ENCODE measurements around the gene NUDCD3. TPM values are rescaled to one million over a fixed set of nuclear protein-coding genes. Genes with fewer than 3 reads are reported as not detected.

NUDCD3 gene
- total RNA-seq, 1 donor from 2014 or later, result 86.8 TPM

DNA sequence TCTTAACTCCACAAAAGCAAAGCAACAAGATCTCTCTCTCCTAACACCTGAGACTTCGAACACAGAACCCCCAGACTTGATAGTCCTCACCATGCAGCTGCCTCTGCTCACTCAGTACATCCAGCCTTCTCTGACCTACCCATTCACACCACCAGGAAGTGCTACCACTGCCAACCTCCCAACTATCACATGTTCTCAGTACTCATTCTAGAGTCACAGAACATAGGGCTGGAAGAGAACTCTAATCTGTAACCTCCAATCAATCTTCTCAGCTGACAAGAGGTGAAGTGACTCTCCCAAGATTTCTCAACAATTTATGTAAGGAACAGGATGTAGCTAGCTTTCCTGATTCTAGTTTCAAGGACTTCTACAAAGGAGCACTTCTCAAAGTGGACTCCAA, 3.8 kb downstream of the NUDCD3 start:
- H4K20me1 ChIP-seq (ENCODE audit: insufficient read depth, low read length), result peaks cover 58% of the 10 kb centered on the region
- H3K27me3 Mint-ChIP-seq (ENCODE audit: low read depth, unreplicated experiment), result no peaks in the 10 kb centered on the region
- H3K27ac ChIP-seq (ENCODE audit: low read depth, low read length), result no peak overlapping the region
- peaks cover 31% of the 10 kb centered on the region for H3K36me3 ChIP-seq (ENCODE audit: insufficient read depth, low read length)
- peaks cover 1% of the 10 kb centered on the region for H3K9me3 Mint-ChIP-seq (ENCODE audit: unreplicated experiment)
- TF ChIP-seq, protein P1, sequence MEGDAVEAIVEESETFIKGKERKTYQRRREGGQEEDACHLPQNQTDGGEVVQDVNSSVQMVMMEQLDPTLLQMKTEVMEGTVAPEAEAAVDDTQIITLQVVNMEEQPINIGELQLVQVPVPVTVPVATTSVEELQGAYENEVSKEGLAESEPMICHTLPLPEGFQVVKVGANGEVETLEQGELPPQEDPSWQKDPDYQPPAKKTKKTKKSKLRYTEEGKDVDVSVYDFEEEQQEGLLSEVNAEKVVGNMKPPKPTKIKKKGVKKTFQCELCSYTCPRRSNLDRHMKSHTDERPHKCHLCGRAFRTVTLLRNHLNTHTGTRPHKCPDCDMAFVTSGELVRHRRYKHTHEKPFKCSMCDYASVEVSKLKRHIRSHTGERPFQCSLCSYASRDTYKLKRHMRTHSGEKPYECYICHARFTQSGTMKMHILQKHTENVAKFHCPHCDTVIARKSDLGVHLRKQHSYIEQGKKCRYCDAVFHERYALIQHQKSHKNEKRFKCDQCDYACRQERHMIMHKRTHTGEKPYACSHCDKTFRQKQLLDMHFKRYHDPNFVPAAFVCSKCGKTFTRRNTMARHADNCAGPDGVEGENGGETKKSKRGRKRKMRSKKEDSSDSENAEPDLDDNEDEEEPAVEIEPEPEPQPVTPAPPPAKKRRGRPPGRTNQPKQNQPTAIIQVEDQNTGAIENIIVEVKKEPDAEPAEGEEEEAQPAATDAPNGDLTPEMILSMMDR (IDR thresholded peaks at IDR 0.05; ENCODE audit: insufficient read depth, low read depth, low read length), result no peak
- no peak for TF ChIP-seq EZH2 (IDR thresholded peaks at IDR 0.05; ENCODE audit: insufficient read depth, low read length)
- FAIRE-seq (no peak), DNase-seq (ENCODE audit: low read depth) (peak; percentile 28)
- no peak overlapping the region for H3K4me3 Mint-ChIP-seq (ENCODE audit: unreplicated experiment)
- no peak overlapping the region for H3K9ac ChIP-seq (ENCODE audit: low read length)
- H2AFZ ChIP-seq (ENCODE audit: low read depth, low read length), result no peak overlapping the region
- peaks cover 10% of the 10 kb centered on the region for H3K4me1 ChIP-seq (ENCODE audit: insufficient read depth, low read length)
- H3K36me3 Mint-ChIP-seq (ENCODE audit: low read depth, unreplicated experiment), result peaks cover 32% of the 10 kb centered on the region
- H3K79me2 ChIP-seq (ENCODE audit: insufficient read depth, low read length), result peaks cover 83% of the 10 kb centered on the region
- no peak overlapping the region for H3K4me2 ChIP-seq (ENCODE audit: low read length)
- H3K4me1 Mint-ChIP-seq (ENCODE audit: low read depth, unreplicated experiment), result peaks cover 17% of the 10 kb centered on the region
- H3K27ac Mint-ChIP-seq (ENCODE audit: unreplicated experiment), result peak overlapping the region; percentile 38
- no peaks in the 10 kb centered on the region for H3K27me3 ChIP-seq (ENCODE audit: insufficient read depth, low read length)
- H3K9me3 ChIP-seq (ENCODE audit: insufficient read depth, low read depth, low read length), result peaks cover 2% of the 10 kb centered on the region
- H3K4me3 ChIP-seq (ENCODE audit: insufficient read depth, low read depth, low read length), result no peak overlapping the region

GRCh38 chr7:44486001-44486400, 4.5 kb downstream of the NUDCD3 start:
- peaks cover 17% of the 10 kb centered on the region for H3K4me1 Mint-ChIP-seq (ENCODE audit: low read depth, unreplicated experiment)
- peaks cover 1% of the 10 kb centered on the region for H3K9me3 Mint-ChIP-seq (ENCODE audit: unreplicated experiment)
- TF ChIP-seq EZH2 (IDR thresholded peaks at IDR 0.05; ENCODE audit: insufficient read depth, low read length), result no peak
- TF ChIP-seq, protein P1 (IDR thresholded peaks at IDR 0.05; ENCODE audit: insufficient read depth, low read depth, low read length), result no peak
- Histone ChIP-seq H3K79me2 (ENCODE audit: insufficient read depth, low read length) (peaks cover 83% of the 10 kb centered on the region), H2AFZ (ENCODE audit: low read depth, low read length) (no peak overlapping the region), H3K4me3 (ENCODE audit: insufficient read depth, low read depth, low read length) (no peak overlapping the region), H3K27ac (ENCODE audit: low read depth, low read length) (no peak overlapping the region), H4K20me1 (ENCODE audit: insufficient read depth, low read length) (peaks cover 58% of the 10 kb centered on the region), H3K9ac (ENCODE audit: low read length) (no peak overlapping the region), H3K4me1 (ENCODE audit: insufficient read depth, low read length) (peaks cover 10% of the 10 kb centered on the region), H3K4me2 (ENCODE audit: low read length) (no peak overlapping the region), H3K27me3 (ENCODE audit: insufficient read depth, low read length) (no peaks in the 10 kb centered on the region), H3K9me3 (ENCODE audit: insufficient read depth, low read depth, low read length) (peaks cover 2% of the 10 kb centered on the region), H3K36me3 (ENCODE audit: insufficient read depth, low read length) (peaks cover 36% of the 10 kb centered on the region)
- no peaks in the 10 kb centered on the region for H3K27me3 Mint-ChIP-seq (ENCODE audit: low read depth, unreplicated experiment)
- peaks cover 35% of the 10 kb centered on the region for H3K36me3 Mint-ChIP-seq (ENCODE audit: low read depth, unreplicated experiment)
- DNase-seq (ENCODE audit: low read depth), result no peak
- no peak overlapping the region for H3K27ac Mint-ChIP-seq (ENCODE audit: unreplicated experiment)
- no peak for FAIRE-seq
- H3K4me3 Mint-ChIP-seq (ENCODE audit: unreplicated experiment), result no peak overlapping the region

GRCh38 chr7:44484482-44485313, 5.8 kb downstream of the NUDCD3 start:
- Mint-ChIP-seq H3K9me3 (ENCODE audit: unreplicated experiment) (peaks cover 1% of the 10 kb centered on the region), H3K36me3 (ENCODE audit: low read depth, unreplicated experiment) (peaks cover 35% of the 10 kb centered on the region), H3K27me3 (ENCODE audit: low read depth, unreplicated experiment) (no peaks in the 10 kb centered on the region), H3K4me1 (ENCODE audit: low read depth, unreplicated experiment) (peaks cover 17% of the 10 kb centered on the region), H3K4me3 (ENCODE audit: unreplicated experiment) (no peak overlapping the region), H3K27ac (ENCODE audit: unreplicated experiment) (no peak overlapping the region)
- peaks cover 75% of the 10 kb centered on the region for H3K79me2 ChIP-seq (ENCODE audit: insufficient read depth, low read length)
- no peak overlapping the region for H3K9ac ChIP-seq (ENCODE audit: low read length)
- peaks cover 61% of the 10 kb centered on the region for H4K20me1 ChIP-seq (ENCODE audit: insufficient read depth, low read length)
- no peak overlapping the region for H3K4me3 ChIP-seq (ENCODE audit: insufficient read depth, low read depth, low read length)
- FAIRE-seq (no peak), DNase-seq (ENCODE audit: low read depth) (no peak)
- no peak for TF ChIP-seq EZH2 (IDR thresholded peaks at IDR 0.05; ENCODE audit: insufficient read depth, low read length)
- TF ChIP-seq, protein P1 (IDR thresholded peaks at IDR 0.05; ENCODE audit: insufficient read depth, low read depth, low read length), result no peak
- no peak overlapping the region for H3K4me2 ChIP-seq (ENCODE audit: low read length)
- H2AFZ ChIP-seq (ENCODE audit: low read depth, low read length), result no peak overlapping the region
- peaks cover 9% of the 10 kb centered on the region for H3K4me1 ChIP-seq (ENCODE audit: insufficient read depth, low read length)
- peaks cover 37% of the 10 kb centered on the region for H3K36me3 ChIP-seq (ENCODE audit: insufficient read depth, low read length)
- H3K9me3 ChIP-seq (ENCODE audit: insufficient read depth, low read depth, low read length), result peaks cover 2% of the 10 kb centered on the region
- H3K27me3 ChIP-seq (ENCODE audit: insufficient read depth, low read length), result no peaks in the 10 kb centered on the region
- no peak overlapping the region for H3K27ac ChIP-seq (ENCODE audit: low read depth, low read length)
